ENCODE measurements around the gene RAB26.

DNA sequence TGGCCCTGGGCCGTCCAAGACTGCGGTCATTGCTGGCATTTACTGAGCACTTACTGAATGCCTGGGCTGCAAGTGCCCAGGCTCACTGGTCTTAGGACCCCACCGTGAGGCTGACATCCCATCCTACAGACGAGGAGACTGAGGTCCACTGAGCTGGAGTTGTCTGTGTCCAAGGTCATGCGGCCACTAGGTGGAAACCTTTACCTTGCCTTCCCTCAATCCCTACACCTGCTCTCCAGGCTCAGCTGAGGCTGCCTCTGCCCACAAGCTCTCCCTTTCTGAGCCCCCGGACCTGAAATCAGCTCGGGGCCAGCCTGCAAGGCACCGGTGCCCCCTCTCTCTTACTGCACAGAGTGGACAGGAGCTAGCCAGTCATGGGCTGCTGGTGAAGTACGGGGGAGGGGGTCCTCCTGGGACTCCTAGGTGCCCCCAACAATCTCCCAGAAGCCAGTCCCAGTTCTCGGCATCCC, 46.5 kb downstream of the RAB26 start:
- TF ChIP-seq EZH2 (IDR thresholded peaks at IDR 0.05; ENCODE audit: low read length) = no peak
- TF ChIP-seq, protein P1, sequence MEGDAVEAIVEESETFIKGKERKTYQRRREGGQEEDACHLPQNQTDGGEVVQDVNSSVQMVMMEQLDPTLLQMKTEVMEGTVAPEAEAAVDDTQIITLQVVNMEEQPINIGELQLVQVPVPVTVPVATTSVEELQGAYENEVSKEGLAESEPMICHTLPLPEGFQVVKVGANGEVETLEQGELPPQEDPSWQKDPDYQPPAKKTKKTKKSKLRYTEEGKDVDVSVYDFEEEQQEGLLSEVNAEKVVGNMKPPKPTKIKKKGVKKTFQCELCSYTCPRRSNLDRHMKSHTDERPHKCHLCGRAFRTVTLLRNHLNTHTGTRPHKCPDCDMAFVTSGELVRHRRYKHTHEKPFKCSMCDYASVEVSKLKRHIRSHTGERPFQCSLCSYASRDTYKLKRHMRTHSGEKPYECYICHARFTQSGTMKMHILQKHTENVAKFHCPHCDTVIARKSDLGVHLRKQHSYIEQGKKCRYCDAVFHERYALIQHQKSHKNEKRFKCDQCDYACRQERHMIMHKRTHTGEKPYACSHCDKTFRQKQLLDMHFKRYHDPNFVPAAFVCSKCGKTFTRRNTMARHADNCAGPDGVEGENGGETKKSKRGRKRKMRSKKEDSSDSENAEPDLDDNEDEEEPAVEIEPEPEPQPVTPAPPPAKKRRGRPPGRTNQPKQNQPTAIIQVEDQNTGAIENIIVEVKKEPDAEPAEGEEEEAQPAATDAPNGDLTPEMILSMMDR (optimal IDR thresholded peaks at IDR 0.05 in 1 of 3, IDR thresholded peaks at IDR 0.05 in 1 of 3, conservative IDR thresholded peaks at IDR 0.05 in 1 of 3; ENCODE audit: extremely low read depth in 1 of 3, insufficient read depth in 2 of 3, low read length in 3 of 3) = peak; percentile 74 to 91 (median 76)
